ENCODE measurements around the gene RNF144A.
"Not testable (repeated sequence)": the region's sequence is repeated elsewhere in the genome, so short reads cannot be mapped to it uniquely, and the experiment has no call there.

Gene RNF144A

DNA sequence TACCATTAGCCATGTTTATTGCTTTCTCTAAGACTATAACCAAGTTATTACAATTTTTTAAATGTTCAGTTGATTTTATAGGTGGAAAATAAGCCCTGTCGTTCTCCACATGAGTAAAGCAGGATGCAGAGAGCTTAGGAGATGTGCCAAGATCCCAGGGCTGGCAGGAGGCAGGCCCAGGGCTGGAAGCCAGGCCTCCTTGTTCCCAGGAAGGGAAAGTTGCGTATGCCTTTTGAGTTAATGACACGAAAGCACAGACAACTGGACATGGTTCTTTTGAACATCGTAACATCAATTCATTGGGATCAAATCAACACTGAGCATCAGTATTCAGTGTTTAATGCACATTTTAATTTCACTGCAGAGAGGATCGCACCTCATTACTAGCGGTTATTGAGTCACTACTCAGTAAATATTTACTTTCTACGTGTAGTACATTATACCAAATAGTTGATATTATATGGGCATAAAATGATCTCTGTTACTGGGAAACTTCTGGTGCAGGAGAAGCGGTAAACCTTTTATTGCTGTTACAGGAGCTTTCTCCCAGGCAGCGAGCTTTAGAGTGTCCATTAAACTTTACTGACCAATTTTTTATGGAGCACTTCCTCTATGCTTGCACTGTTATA lies 60.0 kb downstream of the RNF144A start:
- DNase-seq = no peak

DNA sequence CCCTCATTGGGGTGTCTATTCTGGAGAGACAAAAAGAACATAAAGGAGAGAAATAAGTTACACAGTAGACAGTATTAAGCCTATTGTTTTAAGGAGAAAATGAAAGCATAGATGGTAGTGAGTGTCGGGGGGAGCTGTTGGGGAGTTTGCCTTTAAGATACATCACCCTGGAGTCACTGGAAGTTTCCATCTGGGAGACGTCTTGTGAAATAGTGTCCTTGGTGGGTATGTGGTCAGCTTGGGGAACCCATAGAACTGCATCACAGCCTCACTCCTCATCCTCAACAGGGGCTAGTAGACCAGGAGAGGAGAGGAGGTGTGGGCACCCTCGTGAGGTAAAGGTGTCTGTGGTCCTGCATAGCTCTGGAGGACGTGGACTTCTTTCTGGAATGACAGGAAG lies 60.6 kb downstream of the RNF144A start:
- DNase-seq = no peak

DNA sequence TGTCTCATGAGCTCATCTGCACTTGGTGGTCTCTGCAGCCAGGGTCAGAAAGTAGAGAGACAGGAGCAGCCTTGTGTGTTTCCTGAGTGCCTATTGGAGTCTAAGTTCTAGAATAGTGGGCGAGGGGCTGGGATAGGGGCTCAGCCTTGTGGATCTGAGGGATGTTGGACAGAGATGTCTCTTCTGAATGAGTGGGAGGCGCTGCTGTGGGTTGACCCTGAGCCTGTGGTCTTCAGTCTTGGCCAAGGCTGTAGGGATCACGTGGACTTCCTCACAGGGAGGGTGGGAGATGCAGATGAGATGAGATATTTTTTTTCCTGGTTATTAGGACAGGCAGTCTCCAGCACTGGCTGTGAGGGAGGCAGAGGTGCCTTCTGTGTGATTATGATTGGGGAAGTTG lies 61.8 kb downstream of the RNF144A start:
- no peak for DNase-seq

DNA sequence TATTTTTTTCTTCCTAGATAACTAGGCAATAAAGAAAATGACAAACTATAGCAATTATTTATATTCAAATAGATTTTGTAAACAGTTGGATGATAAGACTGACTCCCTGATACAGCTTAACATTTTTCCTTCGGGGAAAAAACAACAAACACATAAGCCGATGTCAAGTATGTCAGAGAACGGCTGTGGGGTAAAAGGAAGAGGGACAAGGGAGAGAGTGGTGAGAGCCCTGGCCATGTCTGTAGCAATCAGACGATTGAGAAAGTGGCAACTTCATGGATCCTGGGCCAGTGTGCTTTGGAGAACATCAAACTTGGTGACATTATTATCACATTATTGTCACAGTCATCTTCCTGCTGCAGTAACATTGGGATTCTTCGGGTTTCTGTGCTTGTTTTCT lies 65.2 kb downstream of the RNF144A start:
- DNase-seq = no peak

DNA sequence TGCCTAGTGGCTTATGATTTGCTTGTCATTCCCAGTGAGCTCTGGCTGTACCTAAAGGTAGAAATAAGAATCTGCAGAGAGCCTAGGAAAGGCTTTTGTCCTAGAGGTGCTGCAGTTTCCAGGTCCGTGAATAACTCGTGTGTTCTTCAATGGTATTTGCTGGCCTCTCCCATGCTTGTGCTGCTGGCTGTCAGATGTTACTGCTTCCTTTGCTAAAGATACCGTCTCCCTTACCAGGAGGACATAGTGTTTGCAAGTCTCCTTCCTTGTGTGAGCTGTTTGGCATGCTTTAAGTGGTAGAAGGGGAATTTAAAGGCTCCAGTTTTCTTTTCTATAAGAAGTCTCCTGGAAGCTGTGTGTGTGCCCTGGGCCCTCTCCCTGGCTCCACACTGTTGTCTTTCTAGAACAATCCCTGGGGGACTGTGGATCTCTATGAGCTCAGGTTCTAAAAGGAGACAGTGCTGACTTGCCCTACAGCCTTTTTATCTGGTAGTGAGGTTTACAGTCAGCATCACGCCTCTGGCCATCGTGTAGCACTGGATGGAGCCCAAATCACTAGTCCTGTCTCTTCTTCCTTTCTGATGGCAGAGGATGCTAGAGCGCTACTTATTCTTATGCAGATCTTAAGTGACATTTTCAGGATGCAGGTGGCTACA lies 65.8 kb downstream of the RNF144A start:
- no peak for DNase-seq

DNA sequence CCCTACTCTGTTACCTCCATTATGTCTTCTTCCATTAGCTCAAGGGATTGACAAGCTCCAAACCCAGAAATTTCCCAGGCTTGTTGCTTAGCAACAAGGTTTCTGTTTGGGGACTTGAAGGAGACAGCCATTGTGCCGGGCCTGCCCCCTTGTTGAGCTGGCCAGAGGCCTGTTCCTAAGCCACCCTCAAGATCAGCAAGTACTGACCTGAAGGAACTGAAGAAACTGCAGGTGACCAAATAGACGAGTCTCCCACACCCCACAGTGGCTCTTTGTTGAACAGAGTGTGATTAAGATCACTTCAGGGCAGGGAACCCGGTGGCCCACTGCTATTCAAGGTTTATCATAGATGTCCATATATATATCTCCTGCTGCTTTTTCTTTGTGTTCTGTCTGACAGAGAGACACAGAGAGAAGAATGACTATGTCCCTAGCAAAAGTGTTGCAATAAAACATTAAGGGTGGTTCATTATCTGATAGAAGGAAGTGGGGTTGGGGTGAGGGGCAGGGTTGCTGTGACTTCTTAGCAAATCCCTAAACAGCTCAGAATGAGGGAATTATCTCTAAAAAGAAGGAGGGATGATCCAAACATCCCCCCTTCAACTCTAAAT lies 69.2 kb downstream of the RNF144A start:
- DNase-seq = no peak

DNA sequence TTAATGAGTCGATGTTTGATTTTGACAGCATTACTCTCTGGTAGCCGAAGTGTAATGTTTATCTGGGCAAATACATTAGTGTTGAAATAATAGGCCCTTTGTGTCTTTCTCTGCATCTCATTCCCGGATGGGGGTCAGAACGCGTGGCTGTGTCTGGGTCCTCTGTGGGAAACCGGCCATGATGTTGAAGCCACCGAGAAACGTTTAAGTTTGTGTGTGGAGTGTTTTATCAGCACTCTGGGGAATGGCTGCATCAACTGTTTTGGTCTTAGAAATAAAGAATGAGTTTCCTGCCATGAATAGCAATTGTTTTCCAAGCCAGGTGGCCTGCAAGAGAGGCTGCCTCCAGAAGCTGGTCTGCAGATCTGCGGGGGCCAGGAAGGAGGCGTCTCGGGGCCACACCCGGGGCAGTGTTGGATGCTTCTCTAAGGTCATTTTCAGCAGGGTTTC lies 69.7 kb downstream of the RNF144A start:
- DNase-seq = no peak

DNA sequence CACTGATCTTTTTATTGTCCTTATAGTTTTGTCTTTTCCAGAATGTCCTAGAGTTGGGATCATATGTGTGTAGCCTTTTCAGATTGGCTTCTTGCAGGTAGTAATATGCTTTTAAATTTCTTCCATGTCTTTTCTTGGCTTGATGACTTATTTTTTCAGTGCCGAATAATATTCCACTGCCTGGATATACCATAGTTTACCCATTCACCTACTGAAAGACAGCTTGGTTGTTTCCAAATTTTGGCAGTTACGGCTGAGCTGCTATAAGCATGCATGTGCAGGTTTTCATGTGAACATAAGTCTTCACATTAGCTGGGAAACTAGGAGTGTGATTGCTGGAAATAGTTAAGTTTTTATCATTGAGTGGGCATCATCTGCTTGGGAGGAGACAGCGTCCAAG lies 73.7 kb downstream of the RNF144A start:
- no peak for DNase-seq

DNA sequence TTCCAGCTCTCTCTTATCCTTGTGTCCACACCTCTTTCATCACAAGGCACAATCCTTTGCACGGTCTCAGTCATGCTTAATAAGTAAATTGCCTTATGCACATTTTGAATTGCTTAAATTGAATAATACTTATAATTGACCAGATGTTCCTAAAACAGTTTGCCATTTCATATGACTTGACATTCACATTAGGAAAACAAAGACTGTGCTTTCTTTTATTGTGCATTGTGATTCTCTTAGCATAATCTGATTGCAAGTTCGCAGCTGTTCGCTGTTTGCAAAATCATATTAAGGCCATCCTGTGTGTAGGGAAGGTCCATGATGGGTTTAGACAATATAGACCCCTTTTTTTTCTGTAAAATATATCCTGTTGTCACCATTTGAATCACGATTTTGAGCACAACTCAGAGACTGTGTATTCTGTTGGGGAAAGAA lies 75.6 kb downstream of the RNF144A start:
- no peak for DNase-seq

DNA sequence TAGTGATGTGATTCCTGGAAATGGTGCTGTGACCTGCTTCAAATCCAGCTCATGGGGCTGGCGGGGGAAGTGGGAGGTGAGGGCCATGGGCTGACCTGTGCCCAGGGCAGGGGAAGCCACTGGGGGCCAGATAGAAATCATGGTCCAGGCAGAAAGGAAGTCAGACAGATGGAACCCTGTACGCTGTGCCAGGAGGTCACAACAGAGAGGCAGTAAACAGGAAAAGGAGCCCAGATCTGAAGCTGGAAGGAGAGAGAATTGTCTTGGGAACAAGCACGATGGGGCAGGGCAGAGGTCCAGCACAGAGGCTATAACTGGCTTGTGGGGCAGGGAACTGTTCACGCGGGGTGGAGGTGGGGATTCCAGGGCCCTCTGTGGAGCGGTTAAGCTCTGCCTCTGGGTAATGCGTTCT lies 76.0 kb downstream of the RNF144A start:
- DNase-seq = no peak

DNA sequence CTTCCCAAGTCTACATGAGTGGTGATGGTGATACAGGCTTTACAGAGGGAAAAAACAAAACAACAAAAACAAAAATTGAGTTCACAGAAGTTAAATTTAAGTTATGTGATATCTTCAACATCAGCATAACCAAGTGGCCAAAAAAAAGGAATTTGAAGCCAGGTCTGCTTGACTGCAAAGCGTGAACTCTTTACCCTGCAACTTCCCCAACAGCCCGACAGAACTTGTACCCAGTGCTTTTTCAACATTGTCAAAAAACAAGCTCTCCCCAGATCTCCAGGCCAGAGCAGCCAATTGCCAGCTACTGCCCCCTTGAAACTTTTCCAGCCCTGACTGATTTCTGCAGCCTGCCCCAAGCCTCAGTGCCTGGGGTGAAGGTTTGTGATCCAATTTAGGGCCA lies 76.7 kb downstream of the RNF144A start:
- DNase-seq = no peak

DNA sequence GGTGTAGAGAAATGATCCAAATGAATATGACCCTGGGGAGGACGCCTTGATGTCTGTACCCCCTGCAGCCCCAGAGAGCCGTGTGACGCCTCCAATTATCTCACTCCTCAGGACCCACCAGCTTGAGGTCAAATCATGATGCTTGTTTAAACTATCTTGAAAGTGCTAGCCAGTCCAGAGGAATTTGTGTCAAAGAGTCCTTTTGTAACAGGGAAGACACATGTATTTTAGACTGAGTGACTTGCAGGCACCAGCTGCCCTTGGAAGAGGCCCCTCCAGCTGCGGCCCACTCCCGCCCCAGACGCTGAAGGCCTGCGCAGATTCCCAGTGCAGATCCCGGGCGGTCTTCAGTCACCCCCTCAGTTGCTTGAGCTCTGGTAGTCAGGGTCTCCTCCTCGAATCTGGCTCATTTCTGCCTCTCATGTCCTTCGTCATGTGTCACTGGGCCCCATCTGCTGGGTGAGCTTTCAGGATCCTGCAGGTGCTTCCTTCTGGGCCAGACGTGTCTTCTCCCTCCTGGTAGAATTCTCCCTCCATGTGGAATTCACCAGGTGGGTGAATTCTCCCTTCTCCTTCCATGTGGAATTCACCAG lies 77.4 kb downstream of the RNF144A start:
- no peak for DNase-seq

DNA sequence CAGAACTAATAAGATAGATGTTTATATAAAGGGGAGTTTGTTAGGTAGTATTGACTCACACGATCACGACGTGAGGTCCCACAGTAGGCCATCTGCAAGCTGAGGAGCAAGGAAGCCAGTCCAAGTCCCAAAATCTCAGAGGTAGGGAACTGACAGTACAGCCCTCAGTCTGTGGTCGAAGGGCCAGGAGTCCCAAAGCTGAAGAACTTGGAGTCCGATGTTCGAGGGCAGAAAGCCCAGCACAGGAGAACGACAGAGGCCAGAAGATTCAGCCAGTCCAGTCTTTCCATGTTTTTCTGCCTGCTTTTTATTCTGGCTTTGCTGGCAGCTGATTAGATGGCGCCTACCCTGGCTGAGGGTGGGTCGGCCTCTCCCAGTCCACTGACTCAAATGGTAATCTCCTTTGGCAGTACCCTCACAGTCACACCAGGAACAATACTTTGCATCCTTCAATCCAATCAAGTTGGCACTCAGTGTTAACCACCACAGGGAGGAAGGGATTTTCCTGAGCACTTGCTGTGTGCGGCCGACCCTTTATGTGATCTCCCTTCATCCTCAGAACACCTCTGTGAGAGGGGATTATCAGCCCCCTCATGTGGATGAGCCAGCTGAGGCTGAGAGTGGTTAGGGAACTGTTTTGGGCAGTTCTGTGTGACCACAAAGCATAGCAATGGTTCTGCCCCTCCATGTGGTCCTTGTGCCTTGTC lies 78.3 kb downstream of the RNF144A start:
- DNase-seq = no peak

DNA sequence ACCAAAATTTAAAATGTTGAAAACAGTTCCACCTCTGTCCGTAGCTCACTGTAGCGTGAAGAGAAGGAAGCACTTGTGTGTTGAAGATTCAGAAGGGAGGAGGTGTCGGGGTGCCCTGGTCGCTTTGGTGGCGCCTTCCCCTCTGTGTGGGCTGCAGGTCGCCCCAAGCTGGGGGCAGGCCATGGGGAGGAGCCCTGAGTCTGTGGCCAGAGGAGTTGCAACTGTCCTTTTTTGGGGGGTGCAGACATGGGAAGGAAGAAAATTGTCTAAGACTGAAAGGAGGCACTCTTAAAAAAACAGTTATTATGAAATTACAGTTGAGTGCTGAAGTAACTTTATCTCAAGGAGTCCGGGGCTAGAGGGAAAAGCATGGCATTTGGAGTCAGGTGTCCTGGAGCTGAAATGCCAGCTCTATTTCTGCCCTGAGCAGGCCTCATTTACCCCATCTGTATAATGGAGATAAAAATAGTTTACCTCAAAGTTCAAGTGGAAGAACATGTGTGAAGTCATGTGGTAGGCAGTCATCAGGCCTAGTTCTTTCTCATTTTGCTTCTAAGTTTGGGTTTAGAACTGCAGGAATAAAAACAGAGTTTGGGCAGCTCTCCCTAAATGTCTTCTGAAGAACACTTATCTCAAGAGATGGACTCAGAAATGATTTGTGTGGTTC lies 82.1 kb downstream of the RNF144A start:
- DNase-seq = peak in 1 of 2 donors; percentile 5

DNA sequence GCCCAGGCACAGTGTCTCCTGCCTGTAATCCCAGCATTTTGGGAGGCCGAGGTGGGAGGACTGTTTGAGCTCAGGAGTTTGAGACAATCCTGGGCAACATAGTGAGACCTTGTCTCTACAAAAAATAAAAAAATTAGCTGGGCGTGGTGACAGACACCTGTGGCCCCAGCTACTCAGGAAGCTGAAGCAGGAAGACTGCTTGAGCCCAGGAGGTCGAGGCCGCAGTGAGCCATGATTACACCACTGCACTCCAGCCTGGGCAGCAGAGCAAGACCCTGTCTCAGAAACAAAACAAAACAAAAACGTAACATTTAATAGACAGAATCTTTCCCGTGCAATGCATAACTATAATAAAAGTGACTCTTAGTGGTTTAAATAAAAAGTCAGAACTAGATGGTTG lies 84.2 kb downstream of the RNF144A start:
- not testable (repeated sequence) for DNase-seq

DNA sequence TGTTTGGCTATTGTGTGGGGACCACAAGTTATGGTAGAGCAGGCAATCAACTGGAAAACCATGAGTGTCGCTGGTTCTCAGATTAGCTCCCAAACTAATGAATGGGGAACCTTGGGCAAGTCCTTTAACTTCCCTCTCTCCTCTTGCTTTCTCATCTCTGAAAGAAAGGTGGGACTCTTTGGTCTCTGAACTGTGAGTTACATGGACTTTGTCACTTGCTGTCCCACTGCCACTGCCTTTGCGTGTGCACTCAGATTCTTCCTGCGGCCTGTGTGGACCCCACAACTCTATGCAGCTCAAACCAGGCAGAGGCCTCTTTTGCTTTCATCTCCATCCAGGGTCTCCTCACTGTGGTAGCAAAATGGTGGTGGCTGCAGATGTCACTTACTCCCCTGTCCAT lies 86.7 kb downstream of the RNF144A start:
- no peak for DNase-seq

DNA sequence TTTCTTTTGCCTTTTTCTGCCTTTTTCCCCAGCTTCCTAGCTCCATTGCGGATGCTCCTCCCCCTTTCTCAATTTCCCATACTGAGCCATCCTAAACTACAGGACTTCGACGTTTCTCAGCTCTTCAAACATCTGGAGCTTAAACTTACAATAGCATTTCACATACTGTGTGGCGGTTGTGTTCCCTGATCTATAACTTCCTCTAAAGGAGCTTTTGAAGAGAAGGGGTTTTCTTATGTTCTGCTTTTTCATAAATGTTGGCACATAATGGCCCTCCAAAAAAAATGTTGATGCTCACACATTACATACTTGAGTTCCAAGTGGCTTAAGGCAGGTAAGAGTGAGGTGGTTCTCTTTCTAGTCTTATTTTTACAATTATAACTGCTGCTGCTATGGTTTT lies 87.4 kb downstream of the RNF144A start:
- DNase-seq = no peak

DNA sequence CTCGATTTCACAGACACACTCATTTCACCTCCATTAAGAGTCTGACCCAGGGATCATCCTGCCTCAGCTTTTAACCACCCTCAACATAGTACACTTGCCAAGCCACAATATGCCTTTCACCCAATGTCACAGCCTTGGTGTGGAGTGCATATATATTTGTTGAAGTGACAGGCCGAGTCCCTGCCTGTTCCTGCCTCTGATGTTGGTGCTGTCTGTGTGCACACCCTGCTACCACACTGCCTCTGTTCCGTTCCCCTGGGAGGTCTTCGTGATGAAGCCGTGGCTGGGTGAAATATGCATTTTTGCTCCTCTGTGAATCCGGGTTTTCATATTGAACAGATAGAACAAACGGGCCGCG lies 90.3 kb downstream of the RNF144A start:
- DNase-seq = no peak

DNA sequence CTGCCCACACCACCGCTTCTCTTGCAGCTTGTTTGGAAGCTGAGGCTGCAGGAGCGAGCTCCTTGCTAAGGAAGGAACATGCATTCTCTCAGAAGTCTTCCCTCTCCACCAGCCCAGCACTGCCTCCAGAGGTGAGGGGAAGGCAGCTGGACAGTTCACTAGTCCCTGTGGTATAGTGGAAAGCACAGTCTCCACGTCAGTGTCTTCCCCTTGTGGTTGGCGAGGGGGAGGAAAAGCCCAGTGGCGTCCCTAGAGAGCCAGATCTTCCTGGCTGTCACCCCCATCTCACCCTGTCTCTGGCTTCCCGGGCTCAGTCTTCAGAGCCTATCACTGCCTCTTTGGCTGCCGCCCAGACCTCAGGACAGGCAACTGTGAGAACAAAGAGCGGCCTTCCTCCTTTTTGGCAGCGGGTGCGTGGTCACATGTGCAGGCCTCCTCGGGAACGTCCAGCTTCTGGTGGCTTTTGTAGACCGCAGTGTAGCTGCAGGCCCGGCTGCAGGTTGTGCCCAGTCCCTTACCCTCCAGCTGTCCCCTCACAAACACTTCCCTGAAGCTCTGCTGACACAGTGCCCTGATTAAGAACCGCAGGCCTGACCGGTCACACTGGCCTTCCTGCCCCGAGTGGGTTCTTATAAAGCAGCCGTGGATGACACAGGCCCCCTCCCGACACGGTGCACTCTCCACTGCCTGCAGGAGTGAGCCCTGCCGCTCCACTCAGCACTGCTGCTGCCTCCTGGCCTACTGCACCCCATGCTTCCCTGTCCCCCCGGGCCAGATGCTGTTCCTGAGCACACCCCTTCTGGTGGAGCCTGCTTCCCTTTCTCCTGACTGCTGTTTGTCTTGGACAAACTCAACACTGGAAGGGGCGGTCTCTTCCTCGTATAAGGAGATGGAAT lies 90.9 kb downstream of the RNF144A start:
- DNase-seq = peak in 1 of 2 donors; percentile 41

DNA sequence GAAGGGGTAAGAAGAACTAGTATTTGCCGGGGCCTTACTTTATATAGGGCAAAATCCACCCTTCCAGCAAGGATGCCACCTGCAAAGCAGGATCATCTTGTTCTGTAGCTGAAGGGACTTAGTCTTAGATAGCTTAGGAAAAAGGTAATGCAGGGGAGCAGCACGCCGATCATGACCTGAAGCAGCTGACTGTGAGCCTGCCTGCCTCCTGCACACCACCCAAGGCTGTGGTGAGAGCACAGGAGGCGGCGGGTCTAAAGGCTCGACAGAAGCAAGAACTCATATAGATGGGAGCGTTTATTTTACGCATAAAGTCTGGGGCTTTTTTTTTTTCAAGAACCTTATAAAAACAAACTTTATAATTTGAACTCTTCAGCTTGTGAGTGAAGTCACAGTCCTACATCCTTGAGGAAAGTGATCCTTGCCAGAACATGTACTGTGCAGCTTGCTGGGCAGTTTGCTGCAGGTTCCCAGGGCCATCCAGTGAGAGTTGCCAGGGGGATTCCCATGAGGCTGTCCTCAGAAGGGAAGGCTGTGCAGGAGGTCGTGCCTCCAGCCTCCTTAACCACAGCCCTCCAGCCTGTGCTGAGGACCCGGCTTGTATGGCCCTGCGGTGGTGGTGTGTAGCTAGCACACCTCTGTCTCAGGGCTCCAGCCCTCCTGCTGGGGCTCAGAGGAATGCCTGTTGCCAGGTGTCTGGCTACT lies 92.1 kb downstream of the RNF144A start:
- no peak for DNase-seq

DNA sequence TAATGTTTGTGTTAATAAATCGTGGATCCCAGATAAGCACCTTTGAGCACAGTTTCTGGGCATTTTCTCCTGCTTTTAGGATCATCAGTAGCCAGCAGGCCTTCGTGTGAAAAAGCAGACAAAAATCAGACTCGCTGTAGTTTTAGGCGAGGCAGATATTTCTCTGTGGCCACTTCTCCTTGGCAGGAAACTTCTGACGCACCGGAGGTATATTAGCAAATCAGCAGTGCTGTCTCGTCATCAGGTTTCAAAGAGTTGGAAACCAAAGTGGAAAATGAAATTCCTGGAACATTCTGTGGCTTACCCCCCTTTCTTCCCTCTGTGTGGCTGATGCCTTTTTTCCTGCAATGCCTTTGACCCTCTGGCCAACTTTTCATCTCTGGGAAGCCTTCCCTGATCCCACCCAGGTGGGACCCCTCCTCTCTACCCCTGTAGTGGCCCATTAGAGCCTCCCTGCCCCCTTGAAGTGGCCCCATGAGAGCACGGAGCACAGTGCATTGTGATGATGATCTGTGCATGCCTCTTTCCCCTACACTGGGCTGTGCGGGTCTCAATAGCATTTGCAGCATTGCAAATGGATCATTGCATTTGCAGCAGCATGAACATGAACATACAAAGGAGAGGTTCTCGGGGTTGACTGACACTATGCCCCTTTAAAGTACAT lies 93.3 kb downstream of the RNF144A start:
- DNase-seq = no peak
